Keratinocyte (primary cell): ENCODE data around the gene MAPK7. TPM values are rescaled to one million over a fixed set of nuclear protein-coding genes. Genes with fewer than 3 reads are reported as not detected.
A peak's percentile ranks its signal among the peaks of the same experiment; 100 is the strongest.

ENCODE experiments used
- DNase-seq: peaks from one replicate; pipeline ENCODE4 v3.0.0-alpha.2; 2011; ENCODE audit warnings: low read depth, missing footprints, low spot score
- FAIRE-seq: peaks from 2 replicates; lab custom pipeline; 2011; peaks lifted over from hg19 to GRCh38; lab: Jason Lieb, UNC
- H2AFZ ChIP-seq: 2 replicates; pipeline ENCODE4 v1.6.0; 2012; ENCODE audit warnings: low read length, control low read depth, inconsistent platforms; ENCODE audit not compliant: control insufficient read depth
- H3K27ac ChIP-seq: 2 replicates; pipeline ENCODE4 v1.5.1; 2011; ENCODE audit warnings: low read length; ENCODE audit not compliant: control insufficient read depth, insufficient read depth
- H3K27me3 ChIP-seq: 3 replicates; pipeline ENCODE4 v1.6.0; 2011; ENCODE audit warnings: low read length; ENCODE audit not compliant: control insufficient read depth, insufficient read depth; ENCODE audit errors: extremely low read depth
- H3K36me3 ChIP-seq, 2 experiments: 2 replicates in 1 of 2; 3 replicates in 1 of 2; pipeline ENCODE4 v1.5.1; 2011; ENCODE audit warnings: low read length in 2 of 2, mild to moderate bottlenecking in 1 of 2; ENCODE audit not compliant: control insufficient read depth in 2 of 2, insufficient read depth in 2 of 2; ENCODE audit errors: extremely low read depth in 1 of 2
- H3K4me1 ChIP-seq: 3 replicates; pipeline ENCODE4 v1.5.1; 2011; ENCODE audit warnings: low read length; ENCODE audit not compliant: control insufficient read depth, insufficient read depth; ENCODE audit errors: extremely low read depth
- H3K4me2 ChIP-seq: 3 replicates; pipeline ENCODE4 v1.6.0; 2011; ENCODE audit warnings: low read depth, low read length; ENCODE audit not compliant: control insufficient read depth, insufficient read depth; ENCODE audit errors: extremely low read depth
- H3K4me3 ChIP-seq, 3 experiments: fragments of 200-600 bp in 1 of 3; sonication (generic) in 1 of 3; 2 replicates in 2 of 3; 3 replicates in 1 of 3; pipeline ENCODE4 v1.5.1; 2011 to 2016; ENCODE audit warnings: low read length in 3 of 3, mild to moderate bottlenecking in 3 of 3, control low read depth in 2 of 3, inconsistent platforms in 1 of 3, low read depth in 1 of 3, mixed read lengths in 1 of 3, mixed run types in 1 of 3, moderate library complexity in 1 of 3; ENCODE audit not compliant: control insufficient read depth in 2 of 3, insufficient read depth in 2 of 3; ENCODE audit errors: extremely low read depth in 1 of 3
- H3K79me2 ChIP-seq: 2 replicates; pipeline ENCODE4 v1.6.0; 2012; ENCODE audit warnings: low read length; ENCODE audit not compliant: control insufficient read depth, insufficient read depth
- H3K9ac ChIP-seq: 3 replicates; pipeline ENCODE4 v1.6.0; 2011; ENCODE audit warnings: low read length; ENCODE audit not compliant: control insufficient read depth, insufficient read depth; ENCODE audit errors: extremely low read depth
- H3K9me1 ChIP-seq: 3 replicates; pipeline ENCODE4 v1.6.0; 2011; ENCODE audit warnings: low read length; ENCODE audit not compliant: control insufficient read depth, insufficient read depth; ENCODE audit errors: extremely low read depth
- H3K9me3 ChIP-seq: 2 replicates; pipeline ENCODE4 v1.5.1; 2012; ENCODE audit warnings: low read depth, low read length; ENCODE audit not compliant: control insufficient read depth
- H4K20me1 ChIP-seq: 3 replicates; pipeline ENCODE4 v1.6.0; 2011; ENCODE audit warnings: low read length; ENCODE audit not compliant: control insufficient read depth, insufficient read depth; ENCODE audit errors: extremely low read depth
- CTCF ChIP-seq, 3 experiments: IDR thresholded peaks in 1 of 3; conservative IDR thresholded peaks in 1 of 3; optimal IDR thresholded peaks in 1 of 3; 2 replicates in 2 of 3; 3 replicates in 1 of 3; pipeline versions ENCODE3 to v1.5.1; 2011; ENCODE audit warnings: low read length in 3 of 3, mild to moderate bottlenecking in 3 of 3, moderate library complexity in 2 of 3, control low read depth in 1 of 3, inconsistent platforms in 1 of 3; ENCODE audit not compliant: insufficient read depth in 2 of 3; ENCODE audit errors: extremely low read depth in 1 of 3
- EZH2 ChIP-seq: IDR thresholded peaks from one replicate; pipeline ENCODE4 v1.6.1; 2012; ENCODE audit warnings: inconsistent platforms, mild to moderate bottlenecking, low read length, moderate library complexity
- dilution Hi-C: fragments of 300-500 bp; cut with MboI; formaldehyde crosslinking; loops from one replicate; pipeline ENCODE4 v1.7.0; 2020; ENCODE audit warnings: low sequenced_read_pairs; ENCODE audit not compliant: extremely low pct_ligation_motif_present
- polyA plus RNA-seq, 5 experiments: library from polyadenylated mRNA; depleted of rRNA in 3 of 5; stranded (reverse) in 3 of 5; stranded (forward) in 1 of 5; unstranded in 1 of 5; fragments of >200 nt; gene quantifications; 1 replicate in 1 of 5; 2 replicates in 3 of 5; 3 replicates in 1 of 5; pipeline versions ENCODE4 v1.2.1 to v1.2.3, GENCODE V29; 2011 to 2012; ENCODE audit warnings: missing spikeins in 2 of 5, low read depth in 1 of 5, low replicate concordance in 1 of 5

Gene MAPK7
- polyA plus RNA-seq, 1 donor (not counting 4 experiments of a cell fraction or from before 2014, with no cell fraction given): 4.3 TPM

GRCh38 chr17:19345486-19346350, 32.6 kb upstream of the MAPK7 start:
- no peak overlapping the region for H3K4me2 ChIP-seq
- dilution Hi-C loops: no loop called here

GRCh38 chr17:19346351-19347255, 31.7 kb upstream of the MAPK7 start:
- H3K36me3 ChIP-seq: no peaks in the 10 kb centered on the region
- FAIRE-seq (peak; percentile 82), DNase-seq (no peak)
- H3K9ac ChIP-seq: peak overlapping the region; percentile 8
- no peak overlapping the region for H3K4me2 ChIP-seq
- H3K4me3 ChIP-seq: no peak overlapping the region
- H3K9me1 ChIP-seq: no peaks in the 10 kb centered on the region
- no peaks in the 10 kb centered on the region for H3K27me3 ChIP-seq
- no peak for TF ChIP-seq EZH2
- no peak for TF ChIP-seq CTCF (optimal IDR thresholded peaks at IDR 0.05 in 1 of 3, IDR thresholded peaks at IDR 0.05 in 1 of 3, conservative IDR thresholded peaks at IDR 0.05 in 1 of 3; ENCODE audit: extremely low read depth in 1 of 3, insufficient read depth in 2 of 3, low read length in 3 of 3)
- H4K20me1 ChIP-seq: no peaks in the 10 kb centered on the region
- no peaks in the 10 kb centered on the region for H3K9me3 ChIP-seq
- no peak overlapping the region for H2AFZ ChIP-seq
- H3K27ac ChIP-seq: no peak overlapping the region
- dilution Hi-C loops: no loop called here
- H3K4me1 ChIP-seq: peaks cover 26% of the 10 kb centered on the region
- no peaks in the 10 kb centered on the region for H3K79me2 ChIP-seq

More at GRCh38 chr17:19345486-19346350, 32.6 kb upstream of the MAPK7 start:
- no peak for TF ChIP-seq CTCF (optimal IDR thresholded peaks at IDR 0.05 in 1 of 3, IDR thresholded peaks at IDR 0.05 in 1 of 3, conservative IDR thresholded peaks at IDR 0.05 in 1 of 3; ENCODE audit: extremely low read depth in 1 of 3, insufficient read depth in 2 of 3, low read length in 3 of 3)
- no peak for TF ChIP-seq EZH2
- Histone ChIP-seq H3K4me1 (peaks cover 26% of the 10 kb centered on the region), H3K27me3 (no peaks in the 10 kb centered on the region), H3K79me2 (no peaks in the 10 kb centered on the region), H2AFZ (no peak overlapping the region), H3K9me1 (no peaks in the 10 kb centered on the region), H3K9ac (no peak overlapping the region), H3K27ac (no peak overlapping the region), H3K9me3 (no peaks in the 10 kb centered on the region), H4K20me1 (no peaks in the 10 kb centered on the region), H3K4me3 (no peak overlapping the region), H3K36me3 (no peaks in the 10 kb centered on the region)
- no peak for DNase-seq
- FAIRE-seq: no peak
